ENCODE measurements around the gene LIFR.

- no peak for TF ChIP-seq CTCF (conservative IDR thresholded peaks at IDR 0.05 in 1 of 2, IDR thresholded peaks at IDR 0.05 in 1 of 2; ENCODE audit: low read depth in 1 of 2, low read length in 2 of 2)
- TF ChIP-seq EZH2 (IDR thresholded peaks at IDR 0.05; ENCODE audit: low read length, missing control alignments): no peak
Observed at GRCh38 chr5:38598994-38599617, 42.7 kb upstream of the LIFR start.
